Measurements from ENCODE around the gene DCTN4. TPM values are rescaled to one million over a fixed set of nuclear protein-coding genes. Genes with fewer than 3 reads are reported as not detected.

DCTN4 gene
- total and polyA plus RNA-seq, 9 of the 15 experiments (the other 6 are each of a cell fraction or from before 2014, with no cell fraction given): 20.4 to 64.9 (median 49.9) TPM

- TF ChIP-seq ATF7 (IDR thresholded peaks at IDR 0.05) (peak; percentile 93), ZNF133 (CRISPR knock-in tag; IDR thresholded peaks at IDR 0.05) (0 out of 2 replicates have a peak, but pooled peaks have one; percentile 12), FOXO4 (CRISPR knock-in tag; IDR thresholded peaks at IDR 0.05) (0 out of 2 replicates have a peak, but pooled peaks have one; percentile 67), NBN (IDR thresholded peaks at IDR 0.05; ENCODE audit: low read depth) (peak; percentile 71; the same call in 1 of the 2 replicates), KDM1A (IDR thresholded peaks at IDR 0.05) (no peak), ETV1 (tag; conservative IDR thresholded peaks at IDR 0.05; ENCODE audit: low read depth) (peak; percentile 35), NFATC3 (IDR thresholded peaks at IDR 0.05) (no peak), TFE3 (CRISPR knock-in tag; IDR thresholded peaks at IDR 0.05) (peak; percentile 100), POLR2H (tag; IDR thresholded peaks at IDR 0.05; ENCODE audit: low read depth) (peak; percentile 77; the same call in 1 of the 2 replicates), ZNF75A (CRISPR knock-in tag; IDR thresholded peaks at IDR 0.05) (peak; percentile 32; the same call in 1 of the 2 replicates), E2F1 (CRISPR knock-in tag; IDR thresholded peaks at IDR 0.05) (no peak), JUNB (CRISPR knock-in tag; conservative IDR thresholded peaks at IDR 0.05) (no peak), DIDO1 (tag; IDR thresholded peaks at IDR 0.05; ENCODE audit: low read depth) (peak; percentile 71), CBFA2T2 (conservative IDR thresholded peaks at IDR 0.05) (peak; percentile 95), GTF2E2 (tag; IDR thresholded peaks at IDR 0.05) (peak; percentile 79), SMAD1 (IDR thresholded peaks at IDR 0.05; ENCODE audit: low read depth, low read length, partially characterized antibody) (peak; percentile 50), NFE2 (IDR thresholded peaks at IDR 0.05; ENCODE audit: low read depth) (peak; percentile 44; the same call in 1 of the 2 replicates), PHF20 (IDR thresholded peaks at IDR 0.05; ENCODE audit: partially characterized antibody) (peak; percentile 86), HBP1 (CRISPR knock-in tag; IDR thresholded peaks at IDR 0.05) (no peak), ZNF224 (CRISPR knock-in tag; IDR thresholded peaks at IDR 0.05) (no peak), EP300 (IDR thresholded peaks at IDR 0.05; ENCODE audit: low read length) (no peak), ZNF717 (CRISPR knock-in tag; IDR thresholded peaks at IDR 0.05) (no peak), TCF7 (IDR thresholded peaks at IDR 0.05; ENCODE audit: borderline replicate concordance) (no peak), MBD2 (IDR thresholded peaks at IDR 0.05; ENCODE audit: borderline replicate concordance, low read depth) (peak; percentile 98)
Observed at GRCh38 chr5:150758531-150759333, at the start of gene DCTN4 (continued).
